ENCODE data around the gene LRMDA. TPM values are rescaled to one million over a fixed set of nuclear protein-coding genes. Genes with fewer than 3 reads are reported as not detected.

LRMDA gene
- total RNA-seq, 3 donors from 2014 or later (not counting 1 experiment from before 2014, with no cell fraction given): 1.4 to 2.4 (median 2.1) TPM

DNA sequence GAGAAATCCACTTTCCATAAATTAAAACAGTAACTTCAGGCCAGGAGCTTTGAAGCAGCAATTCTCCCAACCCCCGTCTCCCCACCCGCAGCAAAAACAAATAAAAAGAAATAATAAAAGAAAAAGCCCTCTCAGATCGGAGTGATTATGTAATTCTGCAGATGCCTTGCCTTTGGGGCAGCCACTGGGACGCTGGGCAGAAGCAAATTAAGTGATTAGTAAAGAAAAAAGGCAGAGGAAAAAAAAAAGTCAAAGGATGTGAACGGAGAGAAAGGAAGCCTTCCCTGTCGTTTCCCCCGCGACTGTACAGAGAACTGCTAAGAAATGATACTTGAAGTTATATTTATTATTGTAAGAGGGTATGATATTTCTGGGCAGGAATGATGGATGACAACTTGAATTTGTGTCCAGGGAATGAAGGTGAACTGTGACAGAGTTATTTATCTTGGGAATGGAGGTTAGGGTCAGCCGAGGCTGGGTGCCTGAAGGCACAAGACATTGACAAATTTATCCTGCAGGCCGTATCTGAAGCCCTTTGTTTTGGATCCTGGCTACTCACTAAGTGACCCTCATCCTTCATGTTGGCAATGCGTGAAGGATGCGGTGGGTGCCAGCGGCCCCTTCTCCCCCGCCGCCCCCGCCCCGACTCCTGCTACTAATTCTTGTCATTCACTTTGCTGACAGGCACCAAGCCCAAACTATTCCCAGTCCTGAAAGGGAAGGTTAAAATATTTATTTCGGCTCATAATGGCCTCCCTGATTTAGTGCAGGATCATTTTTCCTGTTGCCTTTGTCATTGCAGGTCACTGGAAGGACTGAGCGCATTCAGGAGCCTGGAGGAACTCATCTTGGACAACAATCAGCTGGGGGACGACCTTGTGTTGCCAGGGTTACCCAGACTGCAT, 604.0 kb downstream of the LRMDA start:
- TF ChIP-seq, protein P1, sequence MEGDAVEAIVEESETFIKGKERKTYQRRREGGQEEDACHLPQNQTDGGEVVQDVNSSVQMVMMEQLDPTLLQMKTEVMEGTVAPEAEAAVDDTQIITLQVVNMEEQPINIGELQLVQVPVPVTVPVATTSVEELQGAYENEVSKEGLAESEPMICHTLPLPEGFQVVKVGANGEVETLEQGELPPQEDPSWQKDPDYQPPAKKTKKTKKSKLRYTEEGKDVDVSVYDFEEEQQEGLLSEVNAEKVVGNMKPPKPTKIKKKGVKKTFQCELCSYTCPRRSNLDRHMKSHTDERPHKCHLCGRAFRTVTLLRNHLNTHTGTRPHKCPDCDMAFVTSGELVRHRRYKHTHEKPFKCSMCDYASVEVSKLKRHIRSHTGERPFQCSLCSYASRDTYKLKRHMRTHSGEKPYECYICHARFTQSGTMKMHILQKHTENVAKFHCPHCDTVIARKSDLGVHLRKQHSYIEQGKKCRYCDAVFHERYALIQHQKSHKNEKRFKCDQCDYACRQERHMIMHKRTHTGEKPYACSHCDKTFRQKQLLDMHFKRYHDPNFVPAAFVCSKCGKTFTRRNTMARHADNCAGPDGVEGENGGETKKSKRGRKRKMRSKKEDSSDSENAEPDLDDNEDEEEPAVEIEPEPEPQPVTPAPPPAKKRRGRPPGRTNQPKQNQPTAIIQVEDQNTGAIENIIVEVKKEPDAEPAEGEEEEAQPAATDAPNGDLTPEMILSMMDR (IDR thresholded peaks at IDR 0.05): no peak
- H3K36me3 ChIP-seq (ENCODE audit: control insufficient read depth, insufficient read depth, low read length): no peaks in the 10 kb centered on the region
- intact Hi-C loops (cut with micrococcal nuclease): no loop called here
- H3K27ac ChIP-seq (ENCODE audit: low read length): no peak overlapping the region
- Mint-ChIP-seq H3K4me3 (no peak overlapping the region), H3K27me3 (ENCODE audit: low read depth in 2 of 2) (peaks cover 0 to 16% of the 10 kb centered on the region in 2 donors), H3K9me3 (no peaks in the 10 kb centered on the region), H3K27ac (no peak overlapping the region), H3K4me1 (peaks cover 0 to 5% of the 10 kb centered on the region in 2 donors), H3K36me3 (no peaks in the 10 kb centered on the region)
- WGBS (ENCODE audit: insufficient coverage): 89% methylated on average over 20 of the region's 20 CpGs
- H3K9me3 ChIP-seq (ENCODE audit: control insufficient read depth, insufficient read depth, low read length): no peaks in the 10 kb centered on the region
- H3K4me1 ChIP-seq (ENCODE audit: control insufficient read depth, insufficient read depth, low read length): no peaks in the 10 kb centered on the region
- no peak for DNase-seq
- H3K4me3 ChIP-seq (ENCODE audit: low read length): no peak overlapping the region
- ATAC-seq: no peak
- no peaks in the 10 kb centered on the region for H3K27me3 ChIP-seq (ENCODE audit: control insufficient read depth, insufficient read depth, low read length)

DNA sequence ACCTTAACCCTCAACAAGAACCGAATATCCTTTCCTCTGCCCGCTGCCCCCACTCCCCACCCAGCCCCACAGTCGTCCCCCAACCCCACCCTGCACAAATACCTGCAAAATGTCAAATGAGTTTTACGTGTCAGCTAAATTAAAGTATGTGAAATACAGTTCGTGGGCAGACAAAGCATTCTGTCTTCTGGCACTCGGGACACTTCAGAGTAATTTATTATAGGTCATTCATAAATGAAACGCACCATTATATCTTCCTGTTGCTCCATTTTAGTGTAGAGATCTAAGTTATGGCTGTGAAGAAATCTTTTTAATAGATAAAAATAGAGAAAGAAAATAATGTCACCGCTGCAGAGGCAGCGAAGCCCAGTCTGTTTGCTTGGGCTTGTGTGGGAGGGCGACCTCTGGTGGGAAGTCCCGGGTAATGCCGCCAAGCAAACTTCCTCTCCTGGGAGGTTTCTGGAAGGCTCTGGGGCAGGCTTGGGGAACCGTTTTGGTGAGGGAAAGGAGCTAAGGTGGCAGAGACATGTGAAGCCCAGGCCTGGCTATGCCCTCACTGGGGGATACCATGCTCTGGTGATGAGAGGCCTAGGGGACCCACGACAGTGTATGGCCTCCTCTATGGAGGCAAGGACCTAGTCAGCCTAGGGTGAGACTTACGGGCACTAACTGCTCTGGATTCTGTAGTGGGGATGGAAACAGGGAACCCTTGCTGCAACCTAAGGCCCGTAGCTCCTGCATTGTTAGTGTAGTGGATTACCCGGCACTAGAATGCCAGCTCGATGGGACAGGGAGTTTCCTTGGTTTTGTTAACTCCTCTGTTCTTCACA, 604.9 kb downstream of the LRMDA start:
- Mint-ChIP-seq H3K4me3 (no peak overlapping the region), H3K27me3 (ENCODE audit: low read depth in 2 of 2) (peaks cover 0 to 16% of the 10 kb centered on the region in 2 donors), H3K9me3 (no peaks in the 10 kb centered on the region), H3K4me1 (peaks cover 0 to 5% of the 10 kb centered on the region in 2 donors), H3K27ac (no peak overlapping the region), H3K36me3 (no peaks in the 10 kb centered on the region)
- no peaks in the 10 kb centered on the region for H3K4me1 ChIP-seq (ENCODE audit: control insufficient read depth, insufficient read depth, low read length)
- intact Hi-C loops (cut with micrococcal nuclease): no loop called here
- H3K27ac ChIP-seq (ENCODE audit: low read length): no peak overlapping the region
- WGBS (ENCODE audit: insufficient coverage): 49% methylated on average over 14 of the region's 18 CpGs
- TF ChIP-seq, protein P1 (IDR thresholded peaks at IDR 0.05): peak; percentile 69
- H3K36me3 ChIP-seq (ENCODE audit: control insufficient read depth, insufficient read depth, low read length): no peaks in the 10 kb centered on the region
- H3K4me3 ChIP-seq (ENCODE audit: low read length): no peak overlapping the region
- peak; percentile 55 to 73 (median 59) for ATAC-seq
- no peaks in the 10 kb centered on the region for H3K27me3 ChIP-seq (ENCODE audit: control insufficient read depth, insufficient read depth, low read length)
- DNase-seq: peak; percentile 23 to 39
- H3K9me3 ChIP-seq (ENCODE audit: control insufficient read depth, insufficient read depth, low read length): no peaks in the 10 kb centered on the region

DNA sequence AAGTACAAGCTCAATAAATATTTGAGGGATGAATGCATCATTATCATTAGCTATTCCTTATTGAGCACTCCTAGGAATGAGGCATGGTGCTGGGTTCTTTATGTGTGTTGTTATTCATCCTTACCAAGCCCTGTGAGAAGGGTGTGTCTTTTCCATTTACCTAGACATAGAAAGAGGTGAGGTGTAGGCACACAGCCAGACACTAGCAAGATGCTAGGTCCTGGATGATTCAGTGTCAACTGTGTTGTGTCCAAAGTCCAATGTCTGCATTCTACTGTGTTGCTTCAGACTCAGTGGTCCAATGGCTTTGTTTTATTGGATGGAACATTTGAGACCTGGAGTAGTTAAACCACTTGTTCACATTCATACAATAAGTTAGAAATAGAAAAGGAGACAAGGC, 605.5 kb downstream of the LRMDA start:
- H3K4me3 Mint-ChIP-seq: no peak overlapping the region
- H3K36me3 ChIP-seq (ENCODE audit: control insufficient read depth, insufficient read depth, low read length): no peaks in the 10 kb centered on the region
- no peaks in the 10 kb centered on the region for H3K9me3 ChIP-seq (ENCODE audit: control insufficient read depth, insufficient read depth, low read length)
- ATAC-seq (no peak), DNase-seq (no peak)
- H3K27ac ChIP-seq (ENCODE audit: low read length): no peak overlapping the region
- no peaks in the 10 kb centered on the region for H3K4me1 ChIP-seq (ENCODE audit: control insufficient read depth, insufficient read depth, low read length)
- H3K4me1 Mint-ChIP-seq: peaks cover 0 to 5% of the 10 kb centered on the region in 2 donors
- peaks cover 0 to 16% of the 10 kb centered on the region in 2 donors for H3K27me3 Mint-ChIP-seq (ENCODE audit: low read depth in 2 of 2)
- intact Hi-C loops (cut with micrococcal nuclease): no loop called here
- H3K9me3 Mint-ChIP-seq: no peaks in the 10 kb centered on the region
- no peaks in the 10 kb centered on the region for H3K36me3 Mint-ChIP-seq
- H3K27ac Mint-ChIP-seq: no peak overlapping the region
- H3K27me3 ChIP-seq (ENCODE audit: control insufficient read depth, insufficient read depth, low read length): no peaks in the 10 kb centered on the region
- TF ChIP-seq, protein P1 (IDR thresholded peaks at IDR 0.05): no peak
- H3K4me3 ChIP-seq (ENCODE audit: low read length): no peak overlapping the region

Measured in natural killer cell (primary cell).